ENCODE measurements around the gene FAAH.

FAAH gene

GRCh38 chr1:46425726-46426125 lies 31.6 kb downstream of the FAAH start:
- POLR2A ChIA-PET (ENCODE audit: low non-redundant PET), result no interaction called here

GRCh38 chr1:46427541-46427940 lies 33.4 kb downstream of the FAAH start:
- ChIA-PET CTCF (no interaction called here), POLR2A (ENCODE audit: low non-redundant PET) (no interaction called here)
- no peak overlapping the region for H3K27ac ChIP-seq
- DNase-seq (ENCODE audit: low spot score), result no peak
- no peak for TF ChIP-seq CTCF (conservative IDR thresholded peaks at IDR 0.05; ENCODE audit: low read depth)

More at GRCh38 chr1:46425726-46426125, 31.6 kb downstream of the FAAH start:
- DNase-seq (ENCODE audit: low spot score), result no peak
- H3K27ac ChIP-seq, result no peak overlapping the region
- CTCF ChIA-PET, result interaction anchor here (1.6 kb wide), 1 partner anchor 21 kb away, joined by 3 read pairs; no protein-coding TSS in a partner anchor
- TF ChIP-seq CTCF (conservative IDR thresholded peaks at IDR 0.05; ENCODE audit: low read depth), result no peak

GRCh38 chr1:46429436-46429835 lies 35.3 kb downstream of the FAAH start:
- no peak for DNase-seq (ENCODE audit: low spot score)
- no peak overlapping the region for H3K27ac ChIP-seq
- ChIA-PET POLR2A (ENCODE audit: low non-redundant PET) (no interaction called here), CTCF (no interaction called here)
- TF ChIP-seq CTCF (conservative IDR thresholded peaks at IDR 0.05; ENCODE audit: low read depth), result no peak

- POLR2A ChIA-PET (ENCODE audit: low non-redundant PET), result no interaction called here
- no peak for DNase-seq (ENCODE audit: low spot score)
- CTCF ChIA-PET, result interaction anchor here (0.6 to 2.5 kb wide), 3 partner anchors 13 to 18 kb away, joined by 3 to 8 read pairs (median 3); no protein-coding TSS in a partner anchor
- no peak overlapping the region for H3K27ac ChIP-seq
- no peak for TF ChIP-seq CTCF (conservative IDR thresholded peaks at IDR 0.05; ENCODE audit: low read depth)
Observed at GRCh38 chr1:46431695-46432094, 37.6 kb downstream of the FAAH start.

GRCh38 chr1:46432781-46433327 lies 38.7 kb downstream of the FAAH start:
- TF ChIP-seq CTCF (conservative IDR thresholded peaks at IDR 0.05; ENCODE audit: low read depth), result no peak
- H3K27ac ChIP-seq, result no peak overlapping the region
- POLR2A ChIA-PET (ENCODE audit: low non-redundant PET), result no interaction called here
- CTCF ChIA-PET, result interaction anchor here (0.5 to 2.5 kb wide), 2 partner anchors 13 to 14 kb away, joined by 3 to 8 read pairs; no protein-coding TSS in a partner anchor
- no peak for DNase-seq (ENCODE audit: low spot score)

GRCh38 chr1:46434358-46434757 lies 40.2 kb downstream of the FAAH start:
- DNase-seq (ENCODE audit: low spot score), result no peak
- ChIA-PET CTCF (interaction anchor here (0.6 to 0.7 kb wide), 2 partner anchors 13 to 36 kb away, joined by 3 read pairs; no protein-coding TSS in a partner anchor), POLR2A (ENCODE audit: low non-redundant PET) (interaction anchor here (0.5 kb wide), 1 partner anchor 174 kb away, joined by 3 read pairs; no protein-coding TSS in a partner anchor)
- no peak for TF ChIP-seq CTCF (conservative IDR thresholded peaks at IDR 0.05; ENCODE audit: low read depth)
- no peak overlapping the region for H3K27ac ChIP-seq

All from RWPE1 (cell line).